Measurements from ENCODE around the gene IVNS1ABP.

The IVNS1ABP gene

GRCh38 chr1:185268352-185268751 is 48.7 kb downstream of the IVNS1ABP start:
- no peak for TF ChIP-seq CTCF (conservative IDR thresholded peaks at IDR 0.05; ENCODE audit: low read depth, low read length)
- no peak for DNase-seq (ENCODE audit: low read depth)
- no peak overlapping the region for H3K4me3 ChIP-seq (ENCODE audit: low read length)

- no peak overlapping the region for H3K4me3 ChIP-seq (ENCODE audit: low read length)
- TF ChIP-seq CTCF (conservative IDR thresholded peaks at IDR 0.05; ENCODE audit: low read depth, low read length), result no peak
- no peak for DNase-seq (ENCODE audit: low read depth)
Measured at GRCh38 chr1:185267701-185268100, 49.3 kb downstream of the IVNS1ABP start.

- no peak for DNase-seq (ENCODE audit: low read depth)
- TF ChIP-seq CTCF (conservative IDR thresholded peaks at IDR 0.05; ENCODE audit: low read depth, low read length), result no peak
- no peak overlapping the region for H3K4me3 ChIP-seq (ENCODE audit: low read length)
Measured at GRCh38 chr1:185267301-185267700, 49.7 kb downstream of the IVNS1ABP start.

GRCh38 chr1:185265314-185265713 is 51.7 kb downstream of the IVNS1ABP start:
- no peak for TF ChIP-seq CTCF (conservative IDR thresholded peaks at IDR 0.05; ENCODE audit: low read depth, low read length)
- H3K4me3 ChIP-seq (ENCODE audit: low read length), result no peak overlapping the region
- DNase-seq (ENCODE audit: low read depth), result no peak

GRCh38 chr1:185263780-185264179 is 53.3 kb downstream of the IVNS1ABP start:
- DNase-seq (ENCODE audit: low read depth), result no peak
- H3K4me3 ChIP-seq (ENCODE audit: low read length), result no peak overlapping the region
- no peak for TF ChIP-seq CTCF (conservative IDR thresholded peaks at IDR 0.05; ENCODE audit: low read depth, low read length)

GRCh38 chr1:185263292-185263691 is 53.8 kb downstream of the IVNS1ABP start:
- TF ChIP-seq CTCF (conservative IDR thresholded peaks at IDR 0.05; ENCODE audit: low read depth, low read length), result no peak
- no peak for DNase-seq (ENCODE audit: low read depth)

GRCh38 chr1:185262151-185262550 is 54.9 kb downstream of the IVNS1ABP start:
- no peak overlapping the region for H3K4me3 ChIP-seq (ENCODE audit: low read length)
- TF ChIP-seq CTCF (conservative IDR thresholded peaks at IDR 0.05; ENCODE audit: low read depth, low read length), result no peak
- DNase-seq (ENCODE audit: low read depth), result no peak

More at GRCh38 chr1:185263292-185263691, 53.8 kb downstream of the IVNS1ABP start:
- H3K4me3 ChIP-seq (ENCODE audit: low read length), result no peak overlapping the region
